Testis (tissue), 3 donors: ENCODE results near the gene VDR. TPM values are rescaled to one million over a fixed set of nuclear protein-coding genes. Genes with fewer than 3 reads are reported as not detected.

Experiments used
- DNase-seq: peaks from one replicate; pipeline ENCODE4 v3.0.0-alpha.2; 2019
- H3K27ac ChIP-seq, 2 donors: fragments of 200-600 bp; sonication (generic); one replicate each; pipeline ENCODE4 v1.5.1; 2019
- H3K27me3 ChIP-seq: fragments of 200-600 bp; sonication (generic); one replicate; pipeline ENCODE4 v1.5.1; 2019
- H3K36me3 ChIP-seq: fragments of 200-600 bp; sonication (generic); one replicate; pipeline ENCODE4 v1.5.1; 2017; ENCODE audit warnings: low read depth; ENCODE audit errors: missing control alignments
- H3K4me1 ChIP-seq: fragments of 200-600 bp; sonication (generic); one replicate; pipeline ENCODE4 v1.5.1; 2019
- H3K4me3 ChIP-seq, 2 donors: fragments of 200-600 bp; sonication (generic); one replicate each; pipeline ENCODE4 v1.5.1; 2017 to 2019
- H3K9me3 ChIP-seq: fragments of 200-600 bp; sonication (generic); one replicate; pipeline ENCODE4 v1.5.1; 2017
- POLR2A ChIP-seq: fragments of 450-650 bp; IDR thresholded peaks from one replicate; pipeline ENCODE4 v1.6.1; 2017; ENCODE audit warnings: antibody characterized with exemption, mild to moderate bottlenecking, moderate library complexity
- WGBS, 2 donors: methylation state at CpG; one replicate each; pipeline ENCODE4 v1.1.5; 2018; 5-methylcytosine and 5-hydroxymethylcytosine counted together
- intact Hi-C: fragments of 100-400 bp; cut with DNase I; formaldehyde crosslinking; loops from one replicate; pipeline ENCODE4 v1.15.1; 2023; ENCODE audit warnings: low total_unique reads
- polyA plus RNA-seq: library from polyadenylated mRNA; stranded (reverse); fragments of 350-450 nt; fragmentation: Illumina TruSeq; extraction: RNeasy Lipid Tissue Mini Kit (QIAGEN cat#74804); gene quantifications from one replicate; pipeline ENCODE4 v1.2.3, GENCODE V29; 2014; ENCODE audit warnings: low read depth, low replicate concordance; ENCODE audit not compliant: insufficient read depth
- total RNA-seq, 2 donors: library from RNA; depleted of rRNA; stranded (reverse); fragments of >200 nt; gene quantifications; one replicate each; pipeline ENCODE4 v1.2.3, GENCODE V29; 2016
- TF ChIP-seq, protein P1 (sequence below), 3 experiments: fragments of 450-650 bp in 2 of 3; fragments of 200-600 bp in 1 of 3; sonication (generic) in 1 of 3; IDR thresholded peaks; one replicate each; pipeline ENCODE4 v1.5.1; 2016 to 2019; ENCODE audit warnings: antibody characterized with exemption in 3 of 3, mild to moderate bottlenecking in 2 of 3, moderate library complexity in 1 of 3

VDR gene
- total and polyA plus RNA-seq, 3 donors from 2014 or later, result 1.4 to 3.7 (median 2.9) TPM

DNA sequence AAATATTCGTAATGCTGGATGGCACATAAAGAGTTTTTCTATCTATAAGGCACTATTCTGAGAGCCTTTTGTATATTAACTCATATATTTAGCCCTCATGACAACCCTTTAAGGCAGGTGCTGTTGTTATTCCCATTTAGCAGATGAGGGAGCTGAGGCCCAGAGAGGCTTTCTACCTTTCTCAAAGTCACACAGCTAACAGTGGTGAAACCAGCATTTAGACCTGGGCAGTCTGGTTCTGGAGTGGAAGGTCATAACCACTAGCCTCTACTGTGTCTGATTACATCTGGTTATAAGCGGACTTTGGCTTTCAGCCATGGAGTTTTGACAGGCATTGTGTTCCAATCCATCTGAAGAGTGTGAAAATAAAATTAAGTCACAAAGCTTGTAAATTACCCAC, 43.9 kb downstream of the VDR start:
- H3K27ac ChIP-seq, result no peak overlapping the region
- H3K36me3 ChIP-seq, result no peaks in the 10 kb centered on the region
- no peak for DNase-seq
- no peak overlapping the region for H3K4me3 ChIP-seq
- intact Hi-C loops, result no loop called here
- H3K4me1 ChIP-seq, result no peaks in the 10 kb centered on the region
- H3K27me3 ChIP-seq, result no peaks in the 10 kb centered on the region
- H3K9me3 ChIP-seq, result no peaks in the 10 kb centered on the region
- 87 to 90% methylated on average over 2 of the region's 2 CpGs for WGBS, 2 donors
- TF ChIP-seq, protein P1, sequence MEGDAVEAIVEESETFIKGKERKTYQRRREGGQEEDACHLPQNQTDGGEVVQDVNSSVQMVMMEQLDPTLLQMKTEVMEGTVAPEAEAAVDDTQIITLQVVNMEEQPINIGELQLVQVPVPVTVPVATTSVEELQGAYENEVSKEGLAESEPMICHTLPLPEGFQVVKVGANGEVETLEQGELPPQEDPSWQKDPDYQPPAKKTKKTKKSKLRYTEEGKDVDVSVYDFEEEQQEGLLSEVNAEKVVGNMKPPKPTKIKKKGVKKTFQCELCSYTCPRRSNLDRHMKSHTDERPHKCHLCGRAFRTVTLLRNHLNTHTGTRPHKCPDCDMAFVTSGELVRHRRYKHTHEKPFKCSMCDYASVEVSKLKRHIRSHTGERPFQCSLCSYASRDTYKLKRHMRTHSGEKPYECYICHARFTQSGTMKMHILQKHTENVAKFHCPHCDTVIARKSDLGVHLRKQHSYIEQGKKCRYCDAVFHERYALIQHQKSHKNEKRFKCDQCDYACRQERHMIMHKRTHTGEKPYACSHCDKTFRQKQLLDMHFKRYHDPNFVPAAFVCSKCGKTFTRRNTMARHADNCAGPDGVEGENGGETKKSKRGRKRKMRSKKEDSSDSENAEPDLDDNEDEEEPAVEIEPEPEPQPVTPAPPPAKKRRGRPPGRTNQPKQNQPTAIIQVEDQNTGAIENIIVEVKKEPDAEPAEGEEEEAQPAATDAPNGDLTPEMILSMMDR (IDR thresholded peaks at IDR 0.05), result no peak
- no peak for TF ChIP-seq POLR2A

DNA sequence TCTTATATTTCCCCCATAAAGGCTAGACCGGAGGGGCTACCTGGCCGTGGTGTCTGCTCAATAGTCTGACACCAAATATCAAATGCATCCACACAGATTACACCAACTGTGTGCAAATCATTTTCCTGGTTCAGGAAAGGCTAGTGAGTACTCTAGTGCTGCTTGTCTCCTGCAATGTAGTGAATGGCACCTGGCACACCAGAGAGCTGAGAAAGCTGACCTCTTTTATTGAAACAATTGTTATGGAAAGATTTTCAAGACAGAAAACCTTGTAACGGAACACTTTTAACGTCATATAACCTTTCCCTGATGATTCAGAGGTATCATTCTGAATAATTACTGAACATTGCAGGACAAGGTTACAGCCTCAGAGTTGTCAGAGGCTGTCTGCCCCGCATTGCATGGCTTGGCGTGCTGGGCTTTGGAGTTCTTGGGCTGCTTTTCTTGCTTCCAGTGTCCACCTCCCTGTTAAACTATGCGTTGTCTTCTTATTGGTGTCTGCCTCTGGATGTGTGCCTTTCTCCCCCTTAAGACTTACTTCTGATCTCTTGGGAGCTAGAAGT, 44.4 kb downstream of the VDR start:
- intact Hi-C loops, result no loop called here
- Histone ChIP-seq H3K27me3 (no peaks in the 10 kb centered on the region), H3K9me3 (no peaks in the 10 kb centered on the region), H3K4me3 (no peak overlapping the region), H3K4me1 (no peaks in the 10 kb centered on the region), H3K36me3 (no peaks in the 10 kb centered on the region), H3K27ac (no peak overlapping the region)
- WGBS, 2 donors, result 82 to 90% methylated on average over 7 of the region's 7 CpGs
- TF ChIP-seq, protein P1 (IDR thresholded peaks at IDR 0.05), result no peak
- no peak for TF ChIP-seq POLR2A
- no peak for DNase-seq

DNA sequence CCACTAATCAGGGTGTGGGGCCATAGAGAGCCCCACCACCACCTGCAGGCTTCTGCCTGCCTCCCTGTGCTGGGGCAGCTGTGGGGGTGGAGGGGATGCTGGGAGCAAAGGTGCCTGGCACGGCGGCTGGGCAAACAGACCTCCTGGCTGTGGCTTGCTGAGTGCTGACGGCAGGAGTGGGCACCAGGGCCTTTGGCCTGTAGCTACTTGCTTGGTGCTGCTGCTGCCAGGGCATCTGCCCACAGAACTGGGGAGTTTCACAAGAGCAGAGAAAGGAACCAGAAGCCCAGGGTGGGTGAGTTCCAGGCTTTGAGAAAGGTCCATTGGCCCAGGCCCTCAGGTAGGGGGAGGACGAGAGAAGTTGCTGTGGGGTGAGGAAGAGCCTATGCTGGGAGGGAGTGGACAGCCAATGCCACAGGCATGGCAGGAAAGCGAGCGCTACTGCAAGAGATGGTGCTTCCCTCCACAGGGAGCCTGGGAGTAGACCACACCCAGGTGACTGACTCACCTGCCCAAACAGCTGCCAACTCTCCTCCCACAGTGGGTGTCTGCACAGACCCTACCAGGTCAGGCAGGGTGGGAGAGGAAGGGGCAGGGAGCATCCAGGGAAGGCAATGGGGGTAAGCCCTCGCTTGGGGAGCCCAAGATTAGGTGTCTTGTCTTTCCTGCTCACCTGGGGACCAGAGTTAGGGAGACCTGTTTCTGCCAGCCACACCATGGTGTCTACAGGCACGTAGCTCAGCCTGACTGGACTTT, 46.1 kb downstream of the VDR start:
- intact Hi-C loops, result no loop called here
- Histone ChIP-seq H3K36me3 (no peaks in the 10 kb centered on the region), H3K27ac (no peak overlapping the region), H3K4me3 (no peak overlapping the region), H3K27me3 (no peaks in the 10 kb centered on the region), H3K4me1 (no peaks in the 10 kb centered on the region), H3K9me3 (no peaks in the 10 kb centered on the region)
- TF ChIP-seq, protein P1 (IDR thresholded peaks at IDR 0.05), result no peak
- no peak for TF ChIP-seq POLR2A
- 95 to 97% methylated on average over 8 of the region's 8 CpGs for WGBS, 2 donors
- no peak for DNase-seq

DNA sequence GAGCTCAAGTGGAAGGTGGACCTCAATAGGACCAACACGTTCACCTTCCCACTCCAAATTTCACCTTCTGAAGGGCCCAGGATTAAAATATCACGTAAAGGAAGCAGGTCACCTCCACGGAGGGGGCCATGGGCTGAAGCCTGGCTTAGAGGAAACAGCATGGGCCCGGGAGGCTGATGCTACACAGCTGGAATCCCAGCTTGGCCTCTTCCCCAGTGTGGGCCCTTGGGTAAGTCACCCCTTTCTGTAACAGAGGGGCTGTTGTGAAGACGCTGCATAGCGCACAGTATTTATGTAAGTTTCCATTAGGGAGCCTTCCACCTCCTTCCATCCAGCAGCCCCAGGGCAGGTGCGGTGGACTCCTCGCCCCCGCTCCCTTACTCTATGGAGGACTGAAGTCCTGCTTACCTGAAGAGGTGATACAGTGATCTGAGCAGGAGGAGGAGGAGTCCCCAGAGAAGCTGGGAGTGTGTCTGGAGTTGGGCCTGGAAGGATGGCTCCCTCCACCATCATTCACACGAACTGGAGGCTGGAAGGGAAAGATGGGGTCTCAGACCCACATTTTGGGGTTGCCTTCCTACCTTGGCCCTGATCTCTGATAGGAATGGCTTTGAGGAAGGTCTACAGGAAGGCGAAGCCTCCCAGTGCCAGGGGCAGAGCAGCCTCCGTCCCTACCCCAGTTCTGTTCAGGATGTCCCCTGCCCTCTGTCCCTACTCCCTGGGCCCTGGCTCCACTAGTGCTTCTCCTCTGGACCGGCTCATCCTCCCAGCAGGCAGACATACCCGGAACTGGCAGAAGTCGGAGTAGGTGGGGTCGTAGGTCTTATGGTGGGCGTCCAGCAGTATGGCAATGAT, 47.8 kb downstream of the VDR start:
- DNase-seq, result no peak
- H3K27ac ChIP-seq, result no peak overlapping the region
- intact Hi-C loops, result no loop called here

More for the DNA sequence above, 47.8 kb downstream of the VDR start:
- Histone ChIP-seq H3K36me3 (no peaks in the 10 kb centered on the region), H3K9me3 (no peaks in the 10 kb centered on the region), H3K4me3 (no peak overlapping the region), H3K27me3 (no peaks in the 10 kb centered on the region), H3K4me1 (peaks cover 9% of the 10 kb centered on the region)
- 90 to 91% methylated on average over 17 of the region's 17 CpGs for WGBS, 2 donors
- TF ChIP-seq, protein P1 (IDR thresholded peaks at IDR 0.05), result no peak
- no peak for TF ChIP-seq POLR2A
